HCEC 1CT (cell line): ENCODE results near the gene ZNF407.

ENCODE experiments used
- DNase-seq: peaks from one replicate; pipeline ENCODE4 v3.0.0-alpha.2; 2017

ZNF407 gene

GRCh38 chr18:74897971-74898657 is 300.4 kb downstream of the ZNF407 start:
- DNase-seq = peak; percentile 31

DNA sequence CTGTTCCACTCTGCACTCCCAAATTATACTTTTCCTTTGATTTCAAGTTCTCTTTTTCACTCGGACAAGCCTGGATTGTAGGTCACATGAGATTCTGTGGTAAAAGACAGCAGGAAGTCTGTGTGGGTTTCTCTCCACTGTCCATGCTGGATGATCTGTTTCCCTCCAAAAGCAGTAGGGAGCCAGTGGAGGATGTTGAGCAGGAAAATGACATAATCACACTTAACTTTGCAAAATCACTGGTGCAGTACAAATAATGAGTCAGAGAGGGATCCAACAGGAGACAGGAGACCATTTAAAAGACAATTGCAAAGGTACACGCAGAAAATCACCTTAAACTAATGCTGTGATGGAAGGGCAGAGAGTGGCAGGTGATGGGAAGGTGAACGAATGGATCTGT is 301.3 kb downstream of the ZNF407 start:
- DNase-seq = peak; percentile 55

- DNase-seq = no peak
These were observed 301.9 kb downstream of the ZNF407 start for GRCh38 chr18:74899554-74899953.

GRCh38 chr18:74901362-74902146 is 303.9 kb downstream of the ZNF407 start:
- no peak for DNase-seq

- no peak for DNase-seq
These were observed 304.4 kb downstream of the ZNF407 start for GRCh38 chr18:74902147-74902455.

DNA sequence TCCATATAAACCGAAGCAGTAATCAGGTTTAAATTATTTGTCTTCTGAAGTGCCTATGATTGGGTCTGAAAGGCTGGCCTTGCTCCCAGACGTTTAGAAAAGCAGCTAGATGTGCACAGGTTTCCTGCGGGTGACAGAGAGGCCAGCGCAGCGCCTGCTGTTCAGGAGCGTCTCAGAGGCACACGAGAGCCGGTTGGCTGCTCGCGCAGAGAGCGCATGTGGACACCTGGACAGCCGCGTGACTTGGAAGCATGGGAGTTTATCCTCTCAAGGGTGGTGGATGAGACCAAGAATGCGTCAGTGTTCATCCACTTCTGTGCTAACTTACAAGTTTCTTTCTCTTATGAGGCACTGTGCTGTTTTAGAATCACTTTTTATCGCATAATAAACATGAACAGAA is 307.6 kb downstream of the ZNF407 start:
- no peak for DNase-seq

DNA sequence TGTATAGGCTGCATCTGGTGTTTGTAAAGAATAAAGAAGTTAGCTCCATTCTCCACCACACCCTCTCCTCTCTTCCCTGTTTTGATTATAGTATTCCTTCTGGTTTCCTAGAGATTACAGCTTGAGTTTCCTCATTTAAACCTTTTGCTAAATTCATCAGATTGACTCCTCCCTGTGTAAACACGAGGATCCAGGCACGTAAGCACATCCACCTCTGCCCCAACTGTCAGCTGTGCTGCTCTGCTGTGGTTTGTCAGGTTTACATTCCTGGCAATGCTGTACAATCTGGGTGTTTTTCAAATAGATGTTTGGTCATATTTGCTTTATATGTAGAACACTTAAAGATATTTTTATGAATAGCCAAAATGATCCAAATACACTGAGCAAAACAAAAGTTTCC is 308.5 kb downstream of the ZNF407 start:
- DNase-seq = peak; percentile 50

- no peak for DNase-seq
These were observed 316.5 kb downstream of the ZNF407 start for GRCh38 chr18:74914052-74914591.

DNA sequence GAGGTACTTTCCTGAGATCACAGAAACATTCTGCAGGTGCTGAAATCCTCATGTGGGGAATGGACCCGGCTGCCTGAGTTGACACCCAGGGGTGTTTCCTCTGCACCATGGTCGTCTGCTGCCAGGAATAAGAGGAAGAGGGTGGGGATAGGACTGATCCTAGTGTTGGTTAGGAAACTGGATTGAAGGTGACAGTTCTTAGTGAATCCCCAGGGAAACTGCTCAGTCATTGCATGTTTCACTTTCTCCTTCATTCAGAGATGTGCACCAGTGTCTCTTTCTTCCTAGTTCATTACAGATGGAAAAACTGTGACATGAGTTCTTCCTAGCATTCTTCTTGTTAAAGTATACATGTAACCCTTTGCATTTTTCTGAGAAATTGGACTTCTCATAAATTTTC is 317.0 kb downstream of the ZNF407 start:
- DNase-seq = no peak

- no peak for DNase-seq
These were observed 319.2 kb downstream of the ZNF407 start for GRCh38 chr18:74916773-74917393.

GRCh38 chr18:74918276-74918790 is 320.7 kb downstream of the ZNF407 start:
- DNase-seq = no peak

- DNase-seq = no peak
These were observed 323.6 kb downstream of the ZNF407 start for GRCh38 chr18:74921057-74921820.

GRCh38 chr18:74926051-74926450 is 328.4 kb downstream of the ZNF407 start:
- no peak for DNase-seq

DNA sequence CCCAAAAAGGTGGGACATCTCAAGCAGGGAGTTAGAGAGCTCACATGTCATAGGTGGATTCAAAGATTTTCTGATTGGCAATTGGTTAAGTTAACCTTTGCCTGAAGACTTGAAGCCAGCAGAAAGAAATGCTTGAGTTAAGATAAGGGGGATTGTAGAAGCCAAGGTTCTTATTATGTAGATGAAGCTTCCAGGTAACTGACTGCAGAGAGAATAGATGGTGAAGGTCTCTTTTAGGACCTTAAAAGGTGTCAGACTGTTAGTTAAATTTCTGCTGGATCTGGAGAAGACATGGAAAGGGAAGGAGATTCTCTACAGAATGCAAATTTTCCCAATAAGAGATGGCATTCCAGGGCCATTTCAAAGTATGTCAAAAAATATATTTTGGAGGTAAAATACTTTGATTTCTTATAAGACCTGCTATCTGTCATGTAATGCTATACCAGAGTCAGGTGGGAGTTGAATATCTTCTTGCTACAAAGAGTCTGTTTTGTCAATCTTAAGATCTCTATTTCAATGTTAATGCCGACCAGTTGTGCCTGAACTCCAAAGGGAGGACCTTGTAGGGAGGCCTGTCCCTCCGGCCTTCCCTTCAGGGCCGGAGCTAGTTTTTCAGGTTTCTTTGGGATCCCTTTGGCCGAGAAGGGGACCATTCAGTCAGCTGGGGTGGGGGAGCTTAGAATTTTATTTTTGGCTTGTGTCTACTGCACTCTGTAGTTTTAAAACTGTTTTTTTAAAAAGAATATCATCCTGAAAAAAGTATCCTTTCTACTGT is 330.7 kb downstream of the ZNF407 start:
- no peak for DNase-seq

DNA sequence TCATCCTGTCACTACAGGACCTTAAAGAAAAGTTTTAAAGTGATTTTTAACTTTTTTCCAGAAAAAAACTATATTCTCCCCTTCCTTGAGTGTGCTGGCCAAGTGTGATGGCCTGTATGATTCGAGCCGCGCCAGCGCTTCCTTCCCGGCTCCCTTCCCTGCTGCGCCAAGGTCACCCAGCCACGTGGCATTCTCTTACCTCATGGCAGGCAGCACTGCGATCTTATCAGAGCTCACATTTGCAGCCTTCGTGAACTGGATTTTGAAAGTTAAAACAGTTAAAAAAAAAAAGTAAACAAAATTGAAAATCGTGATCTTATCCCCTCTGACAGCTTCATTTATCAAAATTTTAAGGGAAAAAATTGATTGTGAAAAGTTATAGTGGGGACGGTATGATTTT is 331.4 kb downstream of the ZNF407 start:
- DNase-seq = no peak

GRCh38 chr18:74930616-74931015 is 332.9 kb downstream of the ZNF407 start:
- no peak for DNase-seq

DNA sequence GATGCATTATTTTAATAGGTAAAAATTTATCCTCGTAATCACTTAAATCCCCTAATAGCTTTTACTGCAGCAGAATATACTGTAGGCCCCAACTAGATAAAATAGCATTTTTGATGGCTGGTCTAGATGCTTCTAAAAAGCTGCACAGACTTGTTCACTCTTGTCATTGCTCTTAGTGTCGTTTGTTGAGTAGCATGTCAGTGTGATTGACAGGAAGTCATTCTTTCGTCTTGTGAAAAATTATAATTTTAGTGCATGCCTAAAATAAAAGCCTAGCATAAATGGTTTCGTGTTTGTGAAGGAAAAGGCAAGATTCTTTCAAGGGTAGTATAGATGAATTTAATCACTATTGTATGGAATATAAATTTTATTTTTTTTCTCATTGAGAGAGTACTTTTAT is 336.3 kb downstream of the ZNF407 start:
- no peak for DNase-seq

GRCh38 chr18:74935434-74935833 is 337.8 kb downstream of the ZNF407 start:
- DNase-seq = no peak

DNA sequence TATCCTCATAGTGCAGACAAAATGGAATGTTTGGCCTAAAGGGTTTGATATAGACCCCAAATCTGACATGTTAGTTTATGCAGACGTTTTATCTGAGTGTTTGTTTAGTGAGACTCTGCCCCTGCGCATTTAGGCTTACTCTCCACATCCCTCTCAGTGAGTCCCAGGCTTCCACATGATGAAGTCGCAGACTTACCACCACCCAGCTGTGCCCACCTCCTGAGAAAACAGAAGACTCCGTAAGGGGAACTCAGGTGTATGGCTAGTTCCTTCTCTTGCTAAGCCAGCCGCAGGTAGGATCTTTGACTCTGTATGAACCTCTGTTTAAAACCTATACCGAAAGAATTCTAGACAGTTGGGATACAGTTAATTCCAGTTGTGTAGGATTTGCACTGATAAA is 338.7 kb downstream of the ZNF407 start:
- DNase-seq = no peak

DNA sequence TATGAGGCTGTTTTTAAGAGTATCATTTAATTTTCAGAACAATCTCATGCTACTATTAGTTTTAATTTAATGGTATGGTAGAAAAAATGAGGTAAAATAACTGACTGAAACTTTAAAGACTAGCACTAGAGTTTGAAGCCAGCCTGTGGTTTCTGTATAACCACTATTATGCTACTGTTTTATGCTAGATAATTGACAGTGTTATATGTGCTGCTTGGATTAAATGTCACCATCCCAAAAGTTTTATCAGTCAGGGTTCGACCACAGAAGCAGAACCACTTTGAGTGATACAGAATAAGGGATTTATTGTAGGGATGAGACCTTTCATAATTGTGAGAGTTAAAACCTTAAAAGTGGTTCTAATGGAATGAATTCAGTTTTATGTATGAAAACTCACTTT is 339.6 kb downstream of the ZNF407 start:
- DNase-seq = no peak

- DNase-seq = no peak
These were observed 343.2 kb downstream of the ZNF407 start for GRCh38 chr18:74940856-74941255.

DNA sequence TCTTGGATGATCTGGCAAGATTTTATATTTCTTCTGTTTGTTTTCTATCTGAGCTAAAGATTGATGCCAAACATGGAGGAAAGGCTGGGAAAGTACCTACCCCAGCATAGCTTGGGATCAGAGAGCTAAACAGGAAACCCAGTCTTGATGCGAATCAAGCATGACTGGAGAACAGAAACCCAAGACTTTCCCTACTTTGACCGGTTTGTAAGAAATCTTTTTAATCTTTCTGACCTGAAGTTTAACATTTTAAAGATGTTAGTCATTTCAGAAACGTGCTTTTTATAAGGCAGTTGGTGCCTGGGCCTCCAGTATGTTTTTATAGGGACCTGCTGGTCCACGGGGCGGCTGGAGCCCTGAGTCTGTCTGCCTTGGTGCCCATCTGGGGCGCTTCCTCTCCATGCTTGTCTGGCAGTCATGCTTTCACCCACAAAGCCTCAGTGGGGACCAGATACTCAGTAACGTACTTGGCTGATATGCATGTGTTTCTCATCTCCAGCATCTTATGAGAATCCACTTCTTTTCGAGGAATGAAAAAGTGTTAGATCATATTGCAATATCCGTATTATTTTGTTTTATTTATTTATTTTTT is 344.7 kb downstream of the ZNF407 start:
- no peak for DNase-seq
